NCI-H2029 treated with DMSO at 0.1 percent for 48 hours (cell line): ENCODE data around the gene PREX1.
"Not testable (repeated sequence)": the region's sequence is repeated elsewhere in the genome, so short reads cannot be mapped to it uniquely, and the experiment has no call there.

Experiments
- DNase-seq: peaks from one replicate; lab custom pipeline; 2025; lab: John Stamatoyannopoulos, UW

PREX1 gene

GRCh38 chr20:48774696-48775095 is 53.1 kb downstream of the PREX1 start:
- no peak for DNase-seq

GRCh38 chr20:48773837-48774418 is 53.9 kb downstream of the PREX1 start:
- DNase-seq: no peak

GRCh38 chr20:48772183-48772976 is 55.4 kb downstream of the PREX1 start:
- DNase-seq: no peak

GRCh38 chr20:48771542-48771941 is 56.3 kb downstream of the PREX1 start:
- DNase-seq: no peak

DNA sequence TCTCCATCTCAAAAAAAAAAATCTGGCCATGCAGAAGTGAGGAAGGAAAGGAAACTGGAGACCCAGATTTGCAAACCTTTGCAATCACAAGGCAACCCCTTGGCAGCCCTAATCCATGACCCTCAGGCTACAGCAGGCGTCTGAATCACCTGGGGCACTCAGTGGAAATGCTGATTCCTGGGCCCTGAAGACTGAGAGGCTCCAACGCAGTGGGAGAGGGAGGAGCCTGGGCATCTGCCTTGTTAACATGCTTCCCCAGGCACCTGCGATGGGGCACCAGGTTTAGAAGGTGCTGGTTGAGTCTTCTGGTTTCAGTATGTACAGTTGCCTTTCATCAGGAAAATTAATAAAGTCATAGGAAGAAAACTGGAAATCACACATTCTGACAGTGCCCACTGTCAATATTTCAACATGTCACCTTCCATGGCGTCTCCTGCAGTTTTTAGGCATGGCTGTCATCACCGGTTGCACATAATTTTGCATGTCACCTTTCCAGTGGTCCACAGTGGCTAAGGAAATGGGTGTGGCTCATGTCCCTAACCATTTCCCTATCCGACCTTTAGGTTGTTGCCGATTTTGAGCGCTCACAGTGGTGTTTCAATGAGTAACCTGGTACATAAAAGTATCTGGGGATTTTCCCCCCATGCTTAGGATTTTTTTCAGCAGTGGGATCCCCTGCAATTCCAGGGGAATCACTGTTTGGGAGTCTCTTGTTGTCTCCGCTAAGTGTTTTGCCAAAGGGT is 56.9 kb downstream of the PREX1 start:
- no peak for DNase-seq

DNA sequence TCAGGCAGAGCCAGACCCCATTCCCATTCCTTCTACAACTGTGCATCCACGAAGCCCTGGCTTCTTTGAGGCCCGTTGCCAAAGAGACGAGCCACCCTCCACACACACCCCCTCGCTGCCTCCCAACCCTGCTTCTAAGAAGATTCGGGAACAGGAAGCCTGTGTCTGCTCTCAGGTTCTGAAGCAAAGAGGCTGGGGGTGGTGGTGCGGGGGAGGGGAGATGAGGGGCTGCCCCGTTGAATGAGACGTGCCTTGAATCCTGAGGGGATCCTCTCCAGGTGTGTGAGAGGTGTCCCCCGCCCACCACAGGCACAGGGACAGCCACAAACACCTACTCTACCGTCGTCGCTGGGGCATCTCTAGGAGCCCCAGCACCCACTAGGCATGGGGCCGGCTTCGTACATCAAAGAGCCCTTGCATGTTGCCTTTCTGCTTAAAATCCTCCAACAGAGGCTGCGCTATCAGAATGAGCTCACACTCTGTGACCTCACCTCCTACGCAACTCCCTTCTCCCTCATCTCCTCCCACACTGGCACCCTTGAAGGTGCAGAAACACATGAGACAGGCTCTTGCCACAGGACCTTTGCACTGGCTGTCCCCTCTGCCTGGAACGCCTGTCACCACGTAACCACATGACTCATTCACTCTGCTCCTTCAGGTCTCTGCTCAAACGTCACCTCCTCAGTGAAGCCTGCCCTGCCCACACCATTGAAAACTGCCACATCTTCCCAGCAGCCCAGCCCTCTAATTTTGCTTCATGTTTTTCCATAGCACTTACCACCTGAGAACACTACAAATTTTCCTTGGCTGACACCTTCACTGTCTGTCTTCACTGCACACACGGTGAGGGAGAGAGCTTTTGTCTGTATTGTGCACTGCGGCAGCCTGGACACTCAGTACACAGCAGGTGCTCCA is 58.5 kb downstream of the PREX1 start:
- DNase-seq: no peak

DNA sequence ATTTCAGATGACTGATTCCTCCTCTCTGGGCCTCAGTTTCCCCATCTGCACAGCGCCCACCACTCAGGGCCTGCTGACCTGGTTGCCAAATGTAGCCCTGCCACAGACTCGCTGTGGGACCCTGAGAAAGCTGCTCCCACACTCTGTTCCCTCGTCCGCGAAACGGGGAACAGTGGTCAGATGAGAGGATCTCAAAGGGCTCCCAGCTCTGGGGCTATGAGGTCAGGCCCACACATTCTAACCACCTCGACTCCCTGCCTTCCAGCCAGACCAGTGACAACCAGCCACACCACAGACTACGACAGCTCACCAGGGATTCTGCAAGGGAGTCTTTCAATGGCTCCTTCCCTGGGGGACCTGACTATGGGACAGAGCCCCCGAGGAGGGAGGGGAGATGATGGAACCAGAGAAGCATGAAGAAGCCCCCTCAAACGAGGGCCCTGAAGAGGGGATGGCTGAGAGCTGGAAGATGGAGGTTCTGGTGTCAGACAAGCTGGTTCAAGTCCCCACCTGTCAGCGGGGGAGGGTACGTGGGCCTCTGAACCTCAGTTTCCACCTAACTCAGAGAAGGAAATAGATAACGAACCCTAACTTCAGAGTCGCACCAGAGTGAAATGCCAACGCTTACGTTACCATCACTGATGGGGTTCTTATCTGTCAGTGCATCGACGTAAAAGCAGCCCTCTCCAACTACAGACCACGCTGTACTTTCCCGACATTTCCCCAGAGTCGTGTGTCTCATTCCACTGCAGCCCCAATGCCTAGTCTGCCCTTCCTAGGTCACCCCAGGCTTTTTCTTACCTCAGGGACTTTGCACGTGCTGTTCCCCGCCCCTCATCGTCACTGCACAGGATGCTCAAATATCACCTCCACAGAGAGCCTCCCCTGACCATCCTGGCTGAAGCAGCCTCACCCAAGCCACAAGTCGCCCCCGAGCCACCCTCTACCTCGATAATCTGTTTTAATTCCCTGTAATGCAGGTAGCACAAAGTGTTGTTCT is 60.5 kb downstream of the PREX1 start:
- no peak for DNase-seq

GRCh38 chr20:48766205-48766604 is 61.6 kb downstream of the PREX1 start:
- no peak for DNase-seq

DNA sequence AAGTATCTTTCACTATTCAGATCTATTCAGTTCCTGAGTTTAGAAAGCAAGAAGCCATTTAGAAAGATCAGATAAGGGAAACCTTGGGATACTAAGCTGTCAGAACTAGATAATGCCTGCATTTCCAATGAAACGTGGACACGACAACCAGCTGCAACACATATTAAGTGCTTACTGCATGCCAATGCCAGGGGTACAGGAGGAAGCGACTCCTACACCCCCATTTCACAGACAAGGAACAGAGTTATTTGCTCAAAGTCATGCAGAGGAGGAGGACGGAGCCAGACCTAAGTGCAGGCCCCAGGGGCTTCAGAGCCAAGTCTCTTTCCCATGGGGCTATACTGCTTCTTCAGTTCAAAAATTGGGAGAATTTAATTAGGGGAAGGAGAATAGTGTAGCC is 62.4 kb downstream of the PREX1 start:
- DNase-seq: no peak

GRCh38 chr20:48763216-48763914 is 64.4 kb downstream of the PREX1 start:
- DNase-seq: no peak

GRCh38 chr20:48761874-48762273 is 65.9 kb downstream of the PREX1 start:
- no peak for DNase-seq

DNA sequence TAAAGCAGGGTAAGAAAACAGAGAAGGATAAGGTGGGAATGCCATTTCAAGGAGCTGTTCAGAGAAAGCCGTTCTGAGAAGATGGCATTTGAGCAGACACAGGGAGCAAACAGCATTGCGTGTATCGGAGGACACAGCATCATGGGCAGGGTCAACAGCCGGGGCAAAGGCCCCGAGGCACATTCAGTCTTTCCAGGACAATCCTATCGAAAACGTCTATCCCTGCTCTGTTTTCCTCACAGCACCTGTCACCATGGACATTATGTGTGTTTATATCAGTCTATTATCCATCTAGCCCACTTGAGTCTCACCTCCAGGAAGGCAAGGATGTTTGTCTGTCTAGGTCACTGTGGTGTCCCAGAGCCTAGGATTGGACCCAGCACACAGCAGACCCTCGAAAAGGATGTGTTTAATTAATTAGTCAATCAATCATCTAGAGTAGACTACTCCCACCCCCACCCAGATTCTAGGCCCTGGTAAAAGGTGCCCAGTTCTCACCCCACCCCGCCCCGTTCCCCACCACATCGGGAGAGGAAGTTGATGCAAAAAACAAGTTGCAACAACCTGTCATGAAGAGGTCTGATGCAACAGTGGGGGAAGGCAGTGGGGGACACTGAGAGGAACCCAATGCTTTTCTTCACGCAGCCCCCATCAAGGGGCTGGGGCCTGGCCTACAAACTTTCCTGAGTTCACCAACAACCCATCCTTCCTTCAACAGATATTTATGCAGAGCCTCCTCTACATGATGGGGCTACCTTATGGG is 66.6 kb downstream of the PREX1 start:
- DNase-seq: no peak

- DNase-seq: no peak
Measured at GRCh38 chr20:48760403-48760983, 67.3 kb downstream of the PREX1 start.

DNA sequence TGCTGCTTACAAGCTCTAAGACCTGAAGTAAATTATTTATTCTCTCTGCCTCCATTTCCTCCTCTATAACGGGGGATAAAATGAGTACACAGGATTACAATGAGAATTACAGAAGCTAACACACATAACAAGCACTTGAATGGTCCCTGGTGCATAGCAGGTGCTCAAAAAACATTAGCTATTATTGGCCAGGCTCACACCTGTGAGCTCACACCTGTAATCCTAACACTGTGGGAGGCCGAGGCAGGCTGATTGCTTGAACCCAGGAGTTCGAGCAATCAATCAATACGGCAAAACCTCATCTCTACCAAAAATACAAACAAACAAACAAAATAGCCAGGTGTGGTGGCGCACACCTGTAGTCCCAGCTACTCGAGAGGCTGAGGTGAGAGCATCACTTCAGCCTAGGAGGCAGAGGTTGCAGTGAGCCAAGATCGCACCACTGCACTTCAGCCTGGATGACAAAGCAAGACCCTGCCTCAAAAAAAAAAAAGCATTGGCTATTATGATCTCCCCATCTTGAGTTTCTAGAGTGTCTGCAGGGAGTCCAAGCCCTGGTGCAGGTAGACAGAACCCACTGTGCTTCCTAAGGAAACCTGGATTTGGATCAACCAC is 68.1 kb downstream of the PREX1 start:
- DNase-seq: peak; percentile 44

DNA sequence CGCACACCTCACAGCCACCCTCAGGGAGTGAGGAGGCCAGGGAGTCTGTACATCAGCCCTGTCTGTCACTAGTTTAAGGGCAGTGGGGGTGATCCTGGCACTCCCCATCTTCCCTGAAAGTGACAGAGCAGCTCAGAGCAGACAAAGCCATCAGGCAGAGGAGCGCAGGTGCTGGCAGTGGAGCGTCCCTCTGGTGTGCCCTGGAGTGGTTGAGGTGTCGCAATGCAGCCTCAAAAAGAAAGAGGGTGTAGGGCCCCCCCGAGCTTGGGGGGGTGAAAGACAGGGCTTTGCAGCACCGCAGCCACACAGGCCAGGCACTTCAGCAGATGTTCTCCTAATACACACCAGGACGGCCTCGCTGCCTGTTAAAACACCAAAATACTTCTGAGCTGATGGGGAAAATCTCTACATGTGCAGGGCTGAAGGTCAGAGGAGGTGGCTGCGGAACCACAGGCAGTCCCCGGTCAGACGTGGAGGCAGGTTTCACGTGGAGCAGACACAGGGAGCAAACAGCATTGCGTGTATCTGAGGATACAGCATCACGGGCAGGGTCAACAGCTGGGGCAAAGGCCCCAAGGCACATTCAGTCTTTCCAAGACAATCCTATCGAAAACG is 69.5 kb downstream of the PREX1 start:
- DNase-seq: no peak

DNA sequence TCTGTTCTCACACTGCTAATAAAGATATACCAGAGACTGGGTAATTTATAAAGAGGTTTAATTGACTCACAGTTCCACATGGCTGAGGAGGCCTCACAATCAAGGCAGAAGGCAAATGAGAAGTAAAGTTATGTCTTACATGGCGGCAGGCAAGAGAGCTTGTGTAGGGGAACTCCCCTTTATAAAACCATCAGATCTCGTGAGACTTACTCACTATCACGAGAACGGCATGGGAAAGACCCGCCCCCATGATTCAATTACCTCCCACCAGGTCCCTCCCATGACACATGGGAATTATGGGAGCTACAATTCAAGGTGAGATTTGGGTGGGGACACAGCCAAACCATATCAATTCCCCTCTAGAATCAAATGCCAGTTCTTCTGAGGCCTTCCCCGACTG is 71.0 kb downstream of the PREX1 start:
- not testable (repeated sequence) for DNase-seq

GRCh38 chr20:48754292-48754691 is 73.5 kb downstream of the PREX1 start:
- DNase-seq: no peak

DNA sequence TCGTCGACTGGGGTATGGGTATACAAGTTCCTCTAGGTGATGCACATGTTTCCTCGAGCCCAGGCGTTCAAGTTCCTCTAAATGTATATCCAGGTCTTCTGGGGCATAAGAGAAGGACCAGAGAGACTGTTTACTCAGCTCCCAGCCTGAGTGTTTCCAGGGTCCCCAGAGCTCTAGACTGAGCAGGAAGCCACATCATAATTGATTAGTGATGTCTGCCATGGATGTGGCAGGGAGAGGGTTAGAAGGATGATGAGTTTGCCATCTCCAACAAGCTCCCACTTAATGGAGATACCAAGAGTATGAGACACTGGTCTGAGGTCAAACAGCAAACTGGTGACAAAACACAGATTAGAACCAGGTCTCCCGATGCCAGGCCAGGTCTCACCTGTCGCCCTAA is 74.8 kb downstream of the PREX1 start:
- no peak for DNase-seq
